ENCODE measurements around the gene NEIL3. TPM values are rescaled to one million over a fixed set of nuclear protein-coding genes. Genes with fewer than 3 reads are reported as not detected.

NEIL3 gene
- total and polyA plus RNA-seq, 7 donors: 0.01 to 0.17 (median 0.14) TPM; not detected in 3

GRCh38 chr4:177404342-177404741 lies 94.7 kb downstream of the NEIL3 start:
- Histone ChIP-seq H3K9me3 (no peaks in the 10 kb centered on the region), H3K27ac (no peak overlapping the region), H3K27me3 (ENCODE audit: insufficient read depth in 3 of 3, low read length in 2 of 3) (no peaks in the 10 kb centered on the region), H3K4me1 (no peaks in the 10 kb centered on the region), H3K4me3 (no peak overlapping the region), H3K36me3 (ENCODE audit: insufficient read depth in 1 of 2, low read depth in 1 of 2) (no peaks in the 10 kb centered on the region)
- DNase-seq (no peak), ATAC-seq (no peak)
- intact Hi-C loops (cut with DNase I): no loop called here
- WGBS, 3 donors: 63 to 66% (median 65%) methylated on average over 3 of the region's 3 CpGs
- no peak for TF ChIP-seq CTCF (IDR thresholded peaks at IDR 0.05)

- DNase-seq: no peak
- Histone ChIP-seq H3K27ac (no peak overlapping the region), H3K4me1 (no peaks in the 10 kb centered on the region), H3K4me3 (no peak overlapping the region), H3K9me3 (no peaks in the 10 kb centered on the region), H3K36me3 (ENCODE audit: insufficient read depth in 1 of 2, low read depth in 1 of 2) (no peaks in the 10 kb centered on the region), H3K27me3 (ENCODE audit: insufficient read depth in 3 of 3, low read length in 2 of 3) (no peaks in the 10 kb centered on the region)
- TF ChIP-seq CTCF (IDR thresholded peaks at IDR 0.05): no peak
- no peak for ATAC-seq
- WGBS, 3 donors: 85 to 91% (median 89%) methylated on average over 4 of the region's 4 CpGs
- intact Hi-C loops (cut with DNase I): no loop called here
Measured at GRCh38 chr4:177404986-177405385, 95.3 kb downstream of the NEIL3 start.

GRCh38 chr4:177405508-177405907 lies 95.8 kb downstream of the NEIL3 start:
- 67 to 82% (median 81%) methylated on average over 2 of the region's 2 CpGs for WGBS, 3 donors
- intact Hi-C loops (cut with DNase I): no loop called here
- Histone ChIP-seq H3K4me1 (no peaks in the 10 kb centered on the region), H3K36me3 (ENCODE audit: insufficient read depth in 1 of 2, low read depth in 1 of 2) (no peaks in the 10 kb centered on the region), H3K27ac (no peak overlapping the region), H3K4me3 (no peak overlapping the region), H3K27me3 (ENCODE audit: insufficient read depth in 3 of 3, low read length in 2 of 3) (no peaks in the 10 kb centered on the region), H3K9me3 (no peaks in the 10 kb centered on the region)
- no peak for TF ChIP-seq CTCF (IDR thresholded peaks at IDR 0.05)
- no peak for DNase-seq
- ATAC-seq: no peak

GRCh38 chr4:177408023-177408422 lies 98.3 kb downstream of the NEIL3 start:
- H3K4me3 ChIP-seq: no peak overlapping the region
- H3K36me3 ChIP-seq (ENCODE audit: insufficient read depth in 1 of 2, low read depth in 1 of 2): no peaks in the 10 kb centered on the region
- H3K9me3 ChIP-seq: no peaks in the 10 kb centered on the region
- TF ChIP-seq CTCF (IDR thresholded peaks at IDR 0.05): no peak
- H3K27ac ChIP-seq: no peak overlapping the region
- intact Hi-C loops (cut with DNase I): no loop called here
- H3K27me3 ChIP-seq (ENCODE audit: insufficient read depth in 3 of 3, low read length in 2 of 3): no peaks in the 10 kb centered on the region
- no peaks in the 10 kb centered on the region for H3K4me1 ChIP-seq
- WGBS, 3 donors: 96% methylated on average over 24 to 25 of the region's 25 CpGs
- no peak for ATAC-seq
- DNase-seq: no peak

GRCh38 chr4:177410566-177410965 lies 100.9 kb downstream of the NEIL3 start:
- TF ChIP-seq CTCF (IDR thresholded peaks at IDR 0.05): no peak
- no peaks in the 10 kb centered on the region for H3K27me3 ChIP-seq (ENCODE audit: insufficient read depth in 3 of 3, low read length in 2 of 3)
- no peaks in the 10 kb centered on the region for H3K36me3 ChIP-seq (ENCODE audit: insufficient read depth in 1 of 2, low read depth in 1 of 2)
- H3K4me3 ChIP-seq: no peak overlapping the region
- intact Hi-C loops (cut with DNase I): no loop called here
- no peak for ATAC-seq
- no peaks in the 10 kb centered on the region for H3K9me3 ChIP-seq
- DNase-seq: no peak
- H3K4me1 ChIP-seq: no peaks in the 10 kb centered on the region
- no peak overlapping the region for H3K27ac ChIP-seq
